Neural cell (in vitro differentiated cells): ENCODE results near the gene BMP7. TPM values are rescaled to one million over a fixed set of nuclear protein-coding genes. Genes with fewer than 3 reads are reported as not detected.

Experiments
- H2AFZ ChIP-seq: fragments of 200-600, 300-800 bp; sonication (generic), shearing (Covaris generic); 2 replicates; pipeline ENCODE4 v1.6.0; 2014; ENCODE audit warnings: low read depth, mild to moderate bottlenecking, antibody characterized with exemption, low read length, moderate library complexity
- H3F3A ChIP-seq: fragments of 200-600 bp; shearing (Covaris generic); 2 replicates; pipeline ENCODE4 v1.6.1; 2016; ENCODE audit warnings: mild to moderate bottlenecking, moderate library complexity, mixed read lengths, antibody characterized with exemption, low read length; ENCODE audit not compliant: insufficient read depth, poor library complexity, severe bottlenecking
- H3K27ac ChIP-seq: fragments of 200-600, 300-800 bp; sonication (generic), shearing (Covaris generic); 2 replicates; pipeline ENCODE4 v1.5.1; 2014; ENCODE audit warnings: mild to moderate bottlenecking, low read length, moderate library complexity
- H3K27me3 ChIP-seq: fragments of 300-800, 200-600 bp; sonication (generic), shearing (Covaris generic); 2 replicates; pipeline ENCODE4 v1.6.0; 2014; ENCODE audit warnings: mild to moderate bottlenecking, low read depth, low read length, moderate library complexity; ENCODE audit not compliant: insufficient read depth
- H3K36me3 ChIP-seq: fragments of 300-800, 200-600 bp; sonication (generic), shearing (Covaris generic); 2 replicates; pipeline ENCODE4 v1.5.1; 2014; ENCODE audit warnings: mild to moderate bottlenecking, antibody characterized with exemption, low read length, moderate library complexity; ENCODE audit not compliant: insufficient read depth
- H3K4me2 ChIP-seq: fragments of 300-800, 200-600 bp; sonication (generic), shearing (Covaris generic); 2 replicates; pipeline ENCODE4 v1.6.0; 2014; ENCODE audit warnings: mild to moderate bottlenecking, low read length
- H3K4me3 ChIP-seq: fragments of 300-800, 200-600 bp; sonication (generic), shearing (Covaris generic); 2 replicates; pipeline ENCODE4 v1.5.1; 2014; ENCODE audit warnings: mild to moderate bottlenecking, low read length, moderate library complexity
- H3K79me2 ChIP-seq: fragments of 200-600 bp; shearing (Covaris generic); replicated peaks from 2 replicates; pipeline ENCODE4 v1.6.0; 2014; ENCODE audit warnings: mild to moderate bottlenecking, low read length, moderate library complexity; ENCODE audit not compliant: insufficient read depth
- H3K9ac ChIP-seq: fragments of 300-800, 200-600 bp; sonication (generic), shearing (Covaris generic); 2 replicates; pipeline ENCODE4 v1.6.1; 2016; ENCODE audit warnings: mild to moderate bottlenecking, low read length, mixed read lengths
- H3K9me2 ChIP-seq: fragments of 200-600 bp; shearing (Covaris generic); 2 replicates; pipeline ENCODE4 v1.6.1; 2016; ENCODE audit warnings: mild to moderate bottlenecking, low read length, mixed read lengths; ENCODE audit not compliant: insufficient read depth
- H3K9me3 ChIP-seq: fragments of 200-600, 300-800 bp; sonication (generic), shearing (Covaris generic); 2 replicates; pipeline ENCODE4 v1.6.1; 2016; ENCODE audit warnings: mild to moderate bottlenecking, mixed run types, low read length, moderate library complexity, mixed read lengths
- H4K20me1 ChIP-seq: fragments of 200-600 bp; shearing (Covaris generic); 2 replicates; pipeline ENCODE4 v1.6.1; 2016; ENCODE audit warnings: mild to moderate bottlenecking, mixed run types; ENCODE audit not compliant: insufficient read depth
- EP300 ChIP-seq: fragments of 450-650 bp; conservative IDR thresholded peaks from 2 replicates; pipeline ENCODE4 v1.6.1; 2014; ENCODE audit warnings: antibody characterized with exemption, mild to moderate bottlenecking, moderate library complexity; ENCODE audit not compliant: poor library complexity, severe bottlenecking
- EZH2 ChIP-seq: fragments of 200-600, 300-800 bp; shearing (Covaris generic), sonication (generic); IDR thresholded peaks from 2 replicates; pipeline ENCODE4 v1.6.1; 2014; ENCODE audit warnings: antibody characterized with exemption, low read length, borderline replicate concordance, mild to moderate bottlenecking; ENCODE audit not compliant: insufficient read depth, poor library complexity, severe bottlenecking
- MXI1 ChIP-seq: fragments of 450-650 bp; conservative IDR thresholded peaks from 2 replicates; pipeline ENCODE4 v1.6.1; 2014; ENCODE audit warnings: antibody characterized with exemption, mild to moderate bottlenecking; ENCODE audit not compliant: poor library complexity, severe bottlenecking
- POLR2AphosphoS5 ChIP-seq: IDR thresholded peaks from 2 replicates; pipeline ENCODE4 v1.6.1; 2012
- RAD21 ChIP-seq: fragments of 450-650 bp; conservative IDR thresholded peaks from 2 replicates; pipeline ENCODE4 v1.6.1; 2014; ENCODE audit warnings: antibody characterized with exemption, mild to moderate bottlenecking, moderate library complexity
- SMC3 ChIP-seq: fragments of 450-650 bp; conservative IDR thresholded peaks from 2 replicates; pipeline ENCODE4 v1.6.1; 2014; ENCODE audit warnings: antibody characterized with exemption, mild to moderate bottlenecking, moderate library complexity; ENCODE audit not compliant: poor library complexity
- TAF1 ChIP-seq: IDR thresholded peaks from 2 replicates; pipeline ENCODE4 v1.6.1; 2012; ENCODE audit warnings: low read depth
- polyA plus RNA-seq: library from polyadenylated mRNA; depleted of rRNA; stranded (reverse); fragments of >200 nt; gene quantifications from 2 replicates; pipeline ENCODE4 v1.2.3, GENCODE V29; 2014
- TF ChIP-seq, protein P1 (sequence below): fragments of 450-650 bp; IDR thresholded peaks from 2 replicates; pipeline ENCODE4 v1.5.1; 2014; ENCODE audit warnings: antibody characterized with exemption, mild to moderate bottlenecking, moderate library complexity; ENCODE audit not compliant: poor library complexity, severe bottlenecking
- TF ChIP-seq, protein P2 (sequence below): IDR thresholded peaks from 2 replicates; pipeline ENCODE4 v1.6.1; 2012; ENCODE audit warnings: borderline replicate concordance

Gene BMP7
- polyA plus RNA-seq, 1 donor from 2014 or later, result 3.6 TPM

GRCh38 chr20:57308451-57309271, 42.2 kb upstream of the BMP7 start:
- no peaks in the 10 kb centered on the region for H3K27me3 ChIP-seq
- H3K27ac ChIP-seq, result no peak overlapping the region
- no peaks in the 10 kb centered on the region for H3K79me2 ChIP-seq
- H3K4me3 ChIP-seq, result no peak overlapping the region
- TF ChIP-seq MXI1, result no peak
- no peak for TF ChIP-seq EP300
- TF ChIP-seq EZH2, result no peak
- TF ChIP-seq, protein P1, sequence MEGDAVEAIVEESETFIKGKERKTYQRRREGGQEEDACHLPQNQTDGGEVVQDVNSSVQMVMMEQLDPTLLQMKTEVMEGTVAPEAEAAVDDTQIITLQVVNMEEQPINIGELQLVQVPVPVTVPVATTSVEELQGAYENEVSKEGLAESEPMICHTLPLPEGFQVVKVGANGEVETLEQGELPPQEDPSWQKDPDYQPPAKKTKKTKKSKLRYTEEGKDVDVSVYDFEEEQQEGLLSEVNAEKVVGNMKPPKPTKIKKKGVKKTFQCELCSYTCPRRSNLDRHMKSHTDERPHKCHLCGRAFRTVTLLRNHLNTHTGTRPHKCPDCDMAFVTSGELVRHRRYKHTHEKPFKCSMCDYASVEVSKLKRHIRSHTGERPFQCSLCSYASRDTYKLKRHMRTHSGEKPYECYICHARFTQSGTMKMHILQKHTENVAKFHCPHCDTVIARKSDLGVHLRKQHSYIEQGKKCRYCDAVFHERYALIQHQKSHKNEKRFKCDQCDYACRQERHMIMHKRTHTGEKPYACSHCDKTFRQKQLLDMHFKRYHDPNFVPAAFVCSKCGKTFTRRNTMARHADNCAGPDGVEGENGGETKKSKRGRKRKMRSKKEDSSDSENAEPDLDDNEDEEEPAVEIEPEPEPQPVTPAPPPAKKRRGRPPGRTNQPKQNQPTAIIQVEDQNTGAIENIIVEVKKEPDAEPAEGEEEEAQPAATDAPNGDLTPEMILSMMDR, result no peak
- TF ChIP-seq, protein P2, sequence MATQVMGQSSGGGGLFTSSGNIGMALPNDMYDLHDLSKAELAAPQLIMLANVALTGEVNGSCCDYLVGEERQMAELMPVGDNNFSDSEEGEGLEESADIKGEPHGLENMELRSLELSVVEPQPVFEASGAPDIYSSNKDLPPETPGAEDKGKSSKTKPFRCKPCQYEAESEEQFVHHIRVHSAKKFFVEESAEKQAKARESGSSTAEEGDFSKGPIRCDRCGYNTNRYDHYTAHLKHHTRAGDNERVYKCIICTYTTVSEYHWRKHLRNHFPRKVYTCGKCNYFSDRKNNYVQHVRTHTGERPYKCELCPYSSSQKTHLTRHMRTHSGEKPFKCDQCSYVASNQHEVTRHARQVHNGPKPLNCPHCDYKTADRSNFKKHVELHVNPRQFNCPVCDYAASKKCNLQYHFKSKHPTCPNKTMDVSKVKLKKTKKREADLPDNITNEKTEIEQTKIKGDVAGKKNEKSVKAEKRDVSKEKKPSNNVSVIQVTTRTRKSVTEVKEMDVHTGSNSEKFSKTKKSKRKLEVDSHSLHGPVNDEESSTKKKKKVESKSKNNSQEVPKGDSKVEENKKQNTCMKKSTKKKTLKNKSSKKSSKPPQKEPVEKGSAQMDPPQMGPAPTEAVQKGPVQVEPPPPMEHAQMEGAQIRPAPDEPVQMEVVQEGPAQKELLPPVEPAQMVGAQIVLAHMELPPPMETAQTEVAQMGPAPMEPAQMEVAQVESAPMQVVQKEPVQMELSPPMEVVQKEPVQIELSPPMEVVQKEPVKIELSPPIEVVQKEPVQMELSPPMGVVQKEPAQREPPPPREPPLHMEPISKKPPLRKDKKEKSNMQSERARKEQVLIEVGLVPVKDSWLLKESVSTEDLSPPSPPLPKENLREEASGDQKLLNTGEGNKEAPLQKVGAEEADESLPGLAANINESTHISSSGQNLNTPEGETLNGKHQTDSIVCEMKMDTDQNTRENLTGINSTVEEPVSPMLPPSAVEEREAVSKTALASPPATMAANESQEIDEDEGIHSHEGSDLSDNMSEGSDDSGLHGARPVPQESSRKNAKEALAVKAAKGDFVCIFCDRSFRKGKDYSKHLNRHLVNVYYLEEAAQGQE, result no peak
- TF ChIP-seq RAD21, result no peak
- no peak for TF ChIP-seq POLR2AphosphoS5
- TF ChIP-seq SMC3, result no peak
- no peak for TF ChIP-seq TAF1
- H3K36me3 ChIP-seq, result no peaks in the 10 kb centered on the region
- H3K4me2 ChIP-seq, result no peak overlapping the region
- H3K9ac ChIP-seq, result no peak overlapping the region
- no peaks in the 10 kb centered on the region for H4K20me1 ChIP-seq
- H2AFZ ChIP-seq, result no peak overlapping the region
- no peaks in the 10 kb centered on the region for H3K9me3 ChIP-seq
- H3K9me2 ChIP-seq, result no peaks in the 10 kb centered on the region
- no peaks in the 10 kb centered on the region for H3F3A ChIP-seq

DNA sequence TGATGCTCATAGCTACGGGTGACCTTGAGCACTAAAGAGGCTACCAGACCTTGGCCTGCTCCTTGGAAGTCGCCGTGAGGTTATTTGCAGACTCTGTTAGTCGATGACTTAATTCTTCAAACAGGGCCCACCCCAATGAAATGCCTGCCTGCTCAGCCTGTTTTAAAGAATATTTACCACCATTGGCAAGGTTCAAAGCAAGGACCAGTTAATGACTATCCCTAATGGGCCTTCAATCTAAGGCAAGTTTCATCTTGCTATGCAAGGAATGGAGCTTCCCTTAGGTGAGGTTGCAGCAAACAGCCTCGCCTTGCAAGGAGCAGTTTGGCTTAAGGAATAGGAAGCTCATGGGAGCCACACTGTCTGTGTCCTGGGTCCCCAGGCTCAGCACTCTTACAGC, 40.3 kb upstream of the BMP7 start:
- Histone ChIP-seq H3F3A (no peaks in the 10 kb centered on the region), H3K79me2 (no peaks in the 10 kb centered on the region), H3K9me3 (no peaks in the 10 kb centered on the region), H4K20me1 (no peaks in the 10 kb centered on the region), H3K9ac (no peak overlapping the region), H2AFZ (no peak overlapping the region), H3K9me2 (no peaks in the 10 kb centered on the region), H3K27me3 (no peaks in the 10 kb centered on the region), H3K4me3 (no peak overlapping the region), H3K27ac (no peak overlapping the region), H3K4me2 (no peak overlapping the region), H3K36me3 (no peaks in the 10 kb centered on the region)
- TF ChIP-seq EZH2 (no peak), RAD21 (no peak)
- TF ChIP-seq, protein P1, result no peak
